Vagina (tissue), 2 donors: Measurements from ENCODE around the gene ACAN.

Experiments
- POLR2A ChIP-seq, 2 donors: fragments of 450-650 bp; IDR thresholded peaks; one replicate each; pipeline ENCODE4 v1.6.1; 2017; ENCODE audit warnings: antibody characterized with exemption in 2 of 2, mild to moderate bottlenecking in 2 of 2, moderate library complexity in 2 of 2
- TF ChIP-seq, protein P1 (sequence below), 3 experiments: fragments of 450-650 bp in 2 of 3; fragments of 200-600 bp in 1 of 3; sonication (generic) in 1 of 3; IDR thresholded peaks; one replicate each; pipeline ENCODE4 v1.5.1; 2017 to 2019; ENCODE audit warnings: antibody characterized with exemption in 3 of 3, mild to moderate bottlenecking in 2 of 3, moderate library complexity in 2 of 3

DNA sequence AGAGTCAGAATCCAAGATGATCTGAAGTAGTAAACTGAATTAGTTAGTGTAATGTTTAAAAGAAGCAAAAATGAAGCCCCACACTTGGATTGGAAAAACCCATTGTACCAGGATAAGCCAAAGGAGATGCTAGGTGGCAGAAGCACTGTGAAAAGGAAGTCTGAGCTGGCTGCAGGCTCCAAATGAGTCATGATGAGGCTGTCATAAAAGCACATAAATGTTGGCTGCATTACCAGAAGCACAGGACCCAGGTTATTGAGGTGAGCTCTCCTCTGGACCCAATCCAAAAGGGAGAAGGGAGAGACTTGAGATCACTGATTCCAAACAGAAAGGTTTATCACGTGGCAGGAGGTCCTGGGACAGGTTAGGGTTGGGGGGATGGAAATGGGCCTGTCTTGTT lies 3.2 kb upstream of the ACAN start:
- no peak for TF ChIP-seq POLR2A (IDR thresholded peaks at IDR 0.05)
- TF ChIP-seq, protein P1, sequence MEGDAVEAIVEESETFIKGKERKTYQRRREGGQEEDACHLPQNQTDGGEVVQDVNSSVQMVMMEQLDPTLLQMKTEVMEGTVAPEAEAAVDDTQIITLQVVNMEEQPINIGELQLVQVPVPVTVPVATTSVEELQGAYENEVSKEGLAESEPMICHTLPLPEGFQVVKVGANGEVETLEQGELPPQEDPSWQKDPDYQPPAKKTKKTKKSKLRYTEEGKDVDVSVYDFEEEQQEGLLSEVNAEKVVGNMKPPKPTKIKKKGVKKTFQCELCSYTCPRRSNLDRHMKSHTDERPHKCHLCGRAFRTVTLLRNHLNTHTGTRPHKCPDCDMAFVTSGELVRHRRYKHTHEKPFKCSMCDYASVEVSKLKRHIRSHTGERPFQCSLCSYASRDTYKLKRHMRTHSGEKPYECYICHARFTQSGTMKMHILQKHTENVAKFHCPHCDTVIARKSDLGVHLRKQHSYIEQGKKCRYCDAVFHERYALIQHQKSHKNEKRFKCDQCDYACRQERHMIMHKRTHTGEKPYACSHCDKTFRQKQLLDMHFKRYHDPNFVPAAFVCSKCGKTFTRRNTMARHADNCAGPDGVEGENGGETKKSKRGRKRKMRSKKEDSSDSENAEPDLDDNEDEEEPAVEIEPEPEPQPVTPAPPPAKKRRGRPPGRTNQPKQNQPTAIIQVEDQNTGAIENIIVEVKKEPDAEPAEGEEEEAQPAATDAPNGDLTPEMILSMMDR (IDR thresholded peaks at IDR 0.05) = no peak
